NOMO-1 treated with dmso at 0.1 percent for 144 hours (cell line): Measurements from ENCODE around the gene LCORL.
"Not testable (repeated sequence)": the region's sequence is repeated elsewhere in the genome, so short reads cannot be mapped to it uniquely, and the experiment has no call there.

Experiments used
- DNase-seq: peaks from one replicate; lab custom pipeline; 2025; ENCODE audit not compliant: unreplicated experiment; lab: John Stamatoyannopoulos, UW

The LCORL gene

GRCh38 chr4:18020671-18021469, 685 bp downstream of the LCORL start:
- peak; percentile 20 for DNase-seq

- DNase-seq, result no peak
These were observed 1.3 kb downstream of the LCORL start for GRCh38 chr4:18020145-18020670.

- DNase-seq, result no peak
These were observed 7.3 kb downstream of the LCORL start for GRCh38 chr4:18014269-18014668.

GRCh38 chr4:18012807-18013462, 8.6 kb downstream of the LCORL start:
- no peak for DNase-seq

- no peak for DNase-seq
These were observed 9.3 kb downstream of the LCORL start for GRCh38 chr4:18012134-18012806.

GRCh38 chr4:18007625-18008024, 13.9 kb downstream of the LCORL start:
- DNase-seq, result no peak

GRCh38 chr4:18006432-18006831, 15.1 kb downstream of the LCORL start:
- DNase-seq, result not testable (repeated sequence)

GRCh38 chr4:17997129-17997528, 24.4 kb downstream of the LCORL start:
- no peak for DNase-seq

- no peak for DNase-seq
These were observed 26.4 kb downstream of the LCORL start for GRCh38 chr4:17995165-17995564.

- no peak for DNase-seq
These were observed 35.7 kb downstream of the LCORL start for GRCh38 chr4:17985832-17986231.

GRCh38 chr4:17981063-17981462, 40.5 kb downstream of the LCORL start:
- DNase-seq, result no peak

GRCh38 chr4:17968721-17969120, 52.8 kb downstream of the LCORL start:
- DNase-seq, result no peak

- no peak for DNase-seq
These were observed 54.5 kb downstream of the LCORL start for GRCh38 chr4:17967078-17967477.

GRCh38 chr4:17966312-17966711, 55.2 kb downstream of the LCORL start:
- DNase-seq, result no peak

GRCh38 chr4:17964576-17964975, 57.0 kb downstream of the LCORL start:
- DNase-seq, result no peak

- no peak for DNase-seq
These were observed 59.4 kb downstream of the LCORL start for GRCh38 chr4:17962171-17962570.

GRCh38 chr4:17961249-17961648, 60.3 kb downstream of the LCORL start:
- no peak for DNase-seq

GRCh38 chr4:17958181-17958580, 63.4 kb downstream of the LCORL start:
- DNase-seq, result no peak

GRCh38 chr4:17957688-17958087, 63.9 kb downstream of the LCORL start:
- DNase-seq, result no peak

- DNase-seq, result no peak
These were observed 65.3 kb downstream of the LCORL start for GRCh38 chr4:17956245-17956644.

- DNase-seq, result no peak
These were observed 76.3 kb downstream of the LCORL start for GRCh38 chr4:17945303-17945702.

GRCh38 chr4:17941731-17942130, 79.8 kb downstream of the LCORL start:
- DNase-seq, result no peak
